Measurements from ENCODE around the gene FTCD. TPM values are rescaled to one million over a fixed set of nuclear protein-coding genes. Genes with fewer than 3 reads are reported as not detected.

FTCD gene
- total and polyA plus RNA-seq, 2 experiments from 2014 or later: not detected

GRCh38 chr21:46145159-46145839 is 10.1 kb downstream of the FTCD start:
- H3K4me2 ChIP-seq (ENCODE audit: unreplicated experiment): no peak overlapping the region
- H2AFZ ChIP-seq: no peak overlapping the region
- in situ Hi-C loops (cut with MboI): no loop called here
- H4K20me1 ChIP-seq (ENCODE audit: insufficient read depth): no peaks in the 10 kb centered on the region
- H3K9me2 ChIP-seq (ENCODE audit: insufficient read depth): no peaks in the 10 kb centered on the region
- 93 to 96% methylated on average over 19 to 48 of the region's 51 CpGs for WGBS, 2 experiments (ENCODE audit: low coverage in 1 of 2, low lambda C conversion rate in 2 of 2, missing lambda C conversion rate in 2 of 2)
- TF ChIP-seq EZH2phosphoT487 (IDR thresholded peaks at IDR 0.05; ENCODE audit: insufficient read depth, low read depth): no peak
- TF ChIP-seq EZH2 (IDR thresholded peaks at IDR 0.05; ENCODE audit: insufficient read depth, poor library complexity, severe bottlenecking): no peak
- H3K27me3 ChIP-seq (replicated peaks; ENCODE audit: insufficient read depth): no peaks in the 10 kb centered on the region
- no peaks in the 10 kb centered on the region for H3K79me2 ChIP-seq (ENCODE audit: insufficient read depth)
- 0 out of 2 replicates have a peak, but pooled peaks cover 4% of the 10 kb centered on the region for H3K4me1 ChIP-seq (ENCODE audit: insufficient read depth)
- H3K27ac ChIP-seq: no peak overlapping the region
- H3F3A ChIP-seq (ENCODE audit: insufficient read depth): peaks cover 6% of the 10 kb centered on the region; the same call in 1 of the 2 replicates
- H3K4me3 ChIP-seq: no peak overlapping the region
- no peak overlapping the region for H3K9ac ChIP-seq
- no peak for DNase-seq
- no peaks in the 10 kb centered on the region for H3K36me3 ChIP-seq (ENCODE audit: low read depth)
- H3K9me3 ChIP-seq (ENCODE audit: low read depth): no peaks in the 10 kb centered on the region

GRCh38 chr21:46144464-46145070 is 10.8 kb downstream of the FTCD start:
- no peaks in the 10 kb centered on the region for H3K9me3 ChIP-seq (ENCODE audit: low read depth)
- in situ Hi-C loops (cut with MboI): no loop called here

GRCh38 chr21:46142582-46143473 is 12.6 kb downstream of the FTCD start:
- no peak overlapping the region for H3K9ac ChIP-seq
- no peaks in the 10 kb centered on the region for H3K9me2 ChIP-seq (ENCODE audit: insufficient read depth)

More at GRCh38 chr21:46144464-46145070, 10.8 kb downstream of the FTCD start:
- H3K36me3 ChIP-seq (ENCODE audit: low read depth): no peaks in the 10 kb centered on the region
- DNase-seq: no peak
- peaks cover 6% of the 10 kb centered on the region; the same call in 1 of the 2 replicates for H3F3A ChIP-seq (ENCODE audit: insufficient read depth)
- TF ChIP-seq EZH2phosphoT487 (IDR thresholded peaks at IDR 0.05; ENCODE audit: insufficient read depth, low read depth): no peak
- TF ChIP-seq EZH2 (IDR thresholded peaks at IDR 0.05; ENCODE audit: insufficient read depth, poor library complexity, severe bottlenecking): no peak
- no peaks in the 10 kb centered on the region for H3K79me2 ChIP-seq (ENCODE audit: insufficient read depth)
- 0 out of 2 replicates have a peak, but pooled peaks cover 4% of the 10 kb centered on the region for H3K4me1 ChIP-seq (ENCODE audit: insufficient read depth)
- H3K27ac ChIP-seq: no peak overlapping the region
- 15 to 31% methylated on average over 4 of the region's 4 CpGs for WGBS, 2 experiments (ENCODE audit: low coverage in 1 of 2, low lambda C conversion rate in 2 of 2, missing lambda C conversion rate in 2 of 2)
- H3K4me3 ChIP-seq: no peak overlapping the region
- H2AFZ ChIP-seq: no peak overlapping the region
- H3K4me2 ChIP-seq (ENCODE audit: unreplicated experiment): no peak overlapping the region
- no peaks in the 10 kb centered on the region for H3K27me3 ChIP-seq (replicated peaks; ENCODE audit: insufficient read depth)
- H4K20me1 ChIP-seq (ENCODE audit: insufficient read depth): no peaks in the 10 kb centered on the region
- H3K9ac ChIP-seq: no peak overlapping the region
- no peaks in the 10 kb centered on the region for H3K9me2 ChIP-seq (ENCODE audit: insufficient read depth)

More at GRCh38 chr21:46142582-46143473, 12.6 kb downstream of the FTCD start:
- H4K20me1 ChIP-seq (ENCODE audit: insufficient read depth): no peaks in the 10 kb centered on the region
- 0 out of 2 replicates have a peak, but pooled peaks cover 4% of the 10 kb centered on the region for H3K4me1 ChIP-seq (ENCODE audit: insufficient read depth)
- H2AFZ ChIP-seq: no peak overlapping the region
- H3F3A ChIP-seq (ENCODE audit: insufficient read depth): no peaks in the 10 kb centered on the region
- no peak overlapping the region for H3K4me3 ChIP-seq
- H3K27ac ChIP-seq: no peak overlapping the region
- no peaks in the 10 kb centered on the region for H3K36me3 ChIP-seq (ENCODE audit: low read depth)
- no peaks in the 10 kb centered on the region for H3K27me3 ChIP-seq (replicated peaks; ENCODE audit: insufficient read depth)
- in situ Hi-C loops (cut with MboI): no loop called here
- no peaks in the 10 kb centered on the region for H3K9me3 ChIP-seq (ENCODE audit: low read depth)
- 84 to 88% methylated on average over 19 to 21 of the region's 21 CpGs for WGBS, 2 experiments (ENCODE audit: low coverage in 1 of 2, low lambda C conversion rate in 2 of 2, missing lambda C conversion rate in 2 of 2)
- H3K4me2 ChIP-seq (ENCODE audit: unreplicated experiment): no peak overlapping the region
- no peaks in the 10 kb centered on the region for H3K79me2 ChIP-seq (ENCODE audit: insufficient read depth)
- TF ChIP-seq EZH2 (IDR thresholded peaks at IDR 0.05; ENCODE audit: insufficient read depth, poor library complexity, severe bottlenecking) (no peak), EZH2phosphoT487 (IDR thresholded peaks at IDR 0.05; ENCODE audit: insufficient read depth, low read depth) (no peak)
- no peak for DNase-seq
